B cell (primary cell): ENCODE results near the gene GARRE1. TPM values are rescaled to one million over a fixed set of nuclear protein-coding genes. Genes with fewer than 3 reads are reported as not detected.

ENCODE experiments used
- ATAC-seq: fragments of 200-7000 bp; cut with Tn5 transposase; one replicate; pipeline ENCODE4 v1.10.0; 2021; ENCODE audit warnings: low read depth, mild to moderate bottlenecking, moderate number of reproducible peaks, moderate library complexity
- CTCF ChIA-PET: fragments of 350-600 bp; sonication (Branson Sonifier 250); formaldehyde crosslinking; loops from one replicate; lab custom pipeline; 2021; ENCODE audit warnings: antibody characterized with exemption, inconsistent platforms; lab: Charles Lee
- POLR2A ChIA-PET: fragments of 350-600 bp; sonication (Branson Sonifier 250); formaldehyde crosslinking; loops from one replicate; lab custom pipeline; 2021; ENCODE audit warnings: antibody characterized with exemption; lab: Charles Lee
- DNase-seq: peaks from one replicate; pipeline ENCODE4 v3.0.0; 2013
- H2AFZ ChIP-seq: 2 replicates; pipeline ENCODE4 v1.6.1; 2012; ENCODE audit warnings: mild to moderate bottlenecking, low read depth, low read length; ENCODE audit not compliant: insufficient read depth, poor library complexity, severe bottlenecking
- H3K27ac ChIP-seq, 2 donors: 1 replicate in 1 of 2; 2 replicates in 1 of 2; pipeline ENCODE4 v1.5.1; 2012 to 2013; ENCODE audit warnings: low read length in 2 of 2, mild to moderate bottlenecking in 2 of 2, moderate library complexity in 1 of 2
- H3K27me3 ChIP-seq, 4 experiments: fragments of 200-600 bp in 1 of 4; sonication (generic) in 1 of 4; replicated peaks in 1 of 4; 1 replicate in 2 of 4; 2 replicates in 2 of 4; pipeline versions ENCODE4 v1.6.1 to v1.7.0; 2013 to 2016; ENCODE audit warnings: low read length in 3 of 4, mild to moderate bottlenecking in 2 of 4, mixed read lengths in 1 of 4, moderate library complexity in 1 of 4; ENCODE audit not compliant: insufficient read depth in 4 of 4, control insufficient read depth in 3 of 4; ENCODE audit errors: control extremely low read depth in 1 of 4
- H3K36me3 ChIP-seq, 2 experiments: replicated peaks in 1 of 2; 1 replicate in 1 of 2; 2 replicates in 1 of 2; pipeline versions ENCODE4 v1.6.1 to v1.7.1; 2013; ENCODE audit warnings: low read length in 1 of 2; ENCODE audit not compliant: insufficient read depth in 2 of 2, control insufficient read depth in 1 of 2; ENCODE audit errors: control extremely low read depth in 1 of 2, extremely low read depth in 1 of 2
- H3K4me1 ChIP-seq, 2 donors: fragments of 200-600 bp in 1 of 2; sonication (generic) in 1 of 2; 1 replicate in 1 of 2; 2 replicates in 1 of 2; pipeline versions ENCODE4 v1.5.1 to v1.6.1; 2013 to 2017; ENCODE audit warnings: low read length in 2 of 2; ENCODE audit not compliant: control insufficient read depth in 2 of 2, insufficient read depth in 2 of 2
- H3K4me2 ChIP-seq: replicated peaks from 2 replicates; pipeline ENCODE3; 2012; ENCODE audit warnings: mild to moderate bottlenecking, low read depth, low read length; ENCODE audit not compliant: poor library complexity, severe bottlenecking
- H3K4me3 ChIP-seq, 5 experiments: fragments of 200-600 bp in 1 of 5; sonication (generic) in 1 of 5; 1 replicate in 3 of 5; 2 replicates in 2 of 5; pipeline versions ENCODE4 v1.5.1 to v1.7.0; 2011 to 2016; ENCODE audit warnings: low read length in 4 of 5, mild to moderate bottlenecking in 4 of 5, low read depth in 2 of 5, control low read depth in 1 of 5, moderate library complexity in 1 of 5; ENCODE audit not compliant: insufficient read depth in 1 of 5; ENCODE audit errors: control extremely low read depth in 1 of 5, extremely low read depth in 1 of 5
- H3K79me2 ChIP-seq: fragments of 200-600 bp; sonication (generic); one replicate; pipeline ENCODE4 v1.6.0; 2016; ENCODE audit warnings: low read length; ENCODE audit not compliant: control insufficient read depth, insufficient read depth
- H3K9ac ChIP-seq: fragments of 200-600 bp; sonication (generic); 2 replicates; pipeline ENCODE4 v1.6.1; 2017; ENCODE audit warnings: mild to moderate bottlenecking, low read length, moderate library complexity
- H3K9me3 ChIP-seq, 3 donors: one replicate each; pipeline versions ENCODE4 v1.6.1 to v1.7.1; 2013; ENCODE audit warnings: low read length in 2 of 3; ENCODE audit not compliant: control insufficient read depth in 2 of 3, insufficient read depth in 1 of 3; ENCODE audit errors: control extremely low read depth in 1 of 3
- H4K20me1 ChIP-seq: 2 replicates; pipeline ENCODE4 v1.6.0; 2012; ENCODE audit warnings: mild to moderate bottlenecking, low read length; ENCODE audit not compliant: insufficient read depth, control insufficient read depth, poor library complexity, severe bottlenecking
- H3K27ac Mint-ChIP-seq: one replicate; pipeline ENCODE4 v1.8.0; 2021; ENCODE audit warnings: mixed read lengths
- H3K27me3 Mint-ChIP-seq: one replicate; pipeline ENCODE4 v1.8.0; 2021; ENCODE audit warnings: mixed read lengths
- H3K4me1 Mint-ChIP-seq: one replicate; pipeline ENCODE4 v1.8.0; 2021; ENCODE audit warnings: mixed read lengths
- H3K4me3 Mint-ChIP-seq: one replicate; pipeline ENCODE4 v1.8.0; 2021; ENCODE audit warnings: mixed read lengths
- H3K9me3 Mint-ChIP-seq: one replicate; pipeline ENCODE4 v1.8.0; 2022; ENCODE audit warnings: mixed read lengths; ENCODE audit not compliant: insufficient read depth
- CTCF ChIP-seq: fragments of 200-600 bp; IDR thresholded peaks from one replicate; pipeline ENCODE4 v1.8.0; 2022; ENCODE audit warnings: antibody characterized with exemption, mild to moderate bottlenecking
- EZH2 ChIP-seq: IDR thresholded peaks from 2 replicates; pipeline ENCODE4 v1.6.1; 2012; ENCODE audit warnings: borderline replicate concordance, low read depth, mild to moderate bottlenecking, moderate library complexity, low read length; ENCODE audit not compliant: insufficient read depth, poor library complexity, severe bottlenecking
- WGBS: methylation state at CpG from one replicate; pipeline ENCODE4 v1.1.5; 2013; ENCODE audit warnings: missing lambda C conversion rate; ENCODE audit not compliant: insufficient coverage; 5-methylcytosine and 5-hydroxymethylcytosine counted together
- intact Hi-C: fragments of 100-400 bp; cut with micrococcal nuclease; formaldehyde crosslinking; loops from one replicate; pipeline ENCODE4 v1.10.0; 2022
- polyA plus RNA-seq: library from polyadenylated mRNA; depleted of rRNA; stranded (reverse); fragments of >200 nt; gene quantifications from 2 replicates; pipeline ENCODE4 v1.2.3, GENCODE V29; 2012
- total RNA-seq, 2 donors: library from RNA; stranded (reverse); fragments of 120-200 nt in 1 of 2; gene quantifications; 1 replicate in 1 of 2; 2 replicates in 1 of 2; pipeline versions ENCODE4 v1.2.3 to v1.2.4, GENCODE V29; 2013 to 2022

The GARRE1 gene
- total and polyA plus RNA-seq, 2 donors (not counting 1 experiment from before 2014, with no cell fraction given), result 26.3 to 55.6 TPM

- peak; percentile 71 for ATAC-seq
- WGBS, result 0% methylated on average over 1 of the region's 18 CpGs
- POLR2A ChIA-PET, result interaction anchor here (0.6 to 0.9 kb wide), 2 partner anchors 15 to 16 kb away, joined by 4 to 8 read pairs; no protein-coding TSS in a partner anchor
- no peaks in the 10 kb centered on the region for H3K9me3 Mint-ChIP-seq
- peak overlapping the region; percentile 53 to 77 for H3K27ac ChIP-seq
- intact Hi-C loops, result loop anchor here (1.0 kb wide), 1 partner anchor 46 kb away; the partner anchor contains the start of gene LSM14A
- no peaks in the 10 kb centered on the region for H3K9me3 ChIP-seq
- no peaks in the 10 kb centered on the region for H3K27me3 Mint-ChIP-seq
- peaks cover 30% of the 10 kb centered on the region for H3K79me2 ChIP-seq
- peak overlapping the region; percentile 2 for H2AFZ ChIP-seq
- H3K4me2 ChIP-seq, result peak overlapping the region; percentile 28
- H3K27me3 ChIP-seq, result no peaks in the 10 kb centered on the region
- H4K20me1 ChIP-seq, result peaks cover 3% of the 10 kb centered on the region
- H3K4me3 Mint-ChIP-seq, result peak overlapping the region; percentile 54
- H3K9ac ChIP-seq, result peak overlapping the region; percentile 8
- peaks cover 22 to 24% of the 10 kb centered on the region in 2 donors for H3K4me1 ChIP-seq
- CTCF ChIA-PET, result interaction anchor here (0.7 to 2.6 kb wide), 9 partner anchors 9 to 440 kb away, joined by 3 to 12 read pairs (median 5); partner anchors contain the start of gene LSM14A
- H3K36me3 ChIP-seq, result peaks cover under 1 to 54% of the 10 kb centered on the region in 2 experiments
- TF ChIP-seq EZH2, result no peak
- no peak for TF ChIP-seq CTCF
- H3K4me3 ChIP-seq, result peak overlapping the region in 1 of 5 experiments; percentile 15
- H3K27ac Mint-ChIP-seq, result peak overlapping the region; percentile 51
- H3K4me1 Mint-ChIP-seq, result peaks cover 26% of the 10 kb centered on the region
- peak; percentile 69 for DNase-seq
Observed at GRCh38 chr19:34217952-34218817, 36.2 kb upstream of the GARRE1 start.
